ENCODE results near the gene VPS45.
"Not testable (repeated sequence)": the region's sequence is repeated elsewhere in the genome, so short reads cannot be mapped to it uniquely, and the experiment has no call there.

- not testable (repeated sequence) for TF ChIP-seq CTCF, POLR2A (IDR thresholded peaks at IDR 0.05)
Measured at GRCh38 chr1:150135400-150135799, 67.8 kb downstream of the VPS45 start.
